DMS 273 (cell line): Measurements from ENCODE around the gene DMRT1.
A peak's percentile ranks its signal among the peaks of the same experiment; 100 is the strongest.

Source experiments
- DNase-seq: peaks from one replicate; lab custom pipeline; 2025; ENCODE audit not compliant: unreplicated experiment; lab: John Stamatoyannopoulos, UW

The DMRT1 gene

DNA sequence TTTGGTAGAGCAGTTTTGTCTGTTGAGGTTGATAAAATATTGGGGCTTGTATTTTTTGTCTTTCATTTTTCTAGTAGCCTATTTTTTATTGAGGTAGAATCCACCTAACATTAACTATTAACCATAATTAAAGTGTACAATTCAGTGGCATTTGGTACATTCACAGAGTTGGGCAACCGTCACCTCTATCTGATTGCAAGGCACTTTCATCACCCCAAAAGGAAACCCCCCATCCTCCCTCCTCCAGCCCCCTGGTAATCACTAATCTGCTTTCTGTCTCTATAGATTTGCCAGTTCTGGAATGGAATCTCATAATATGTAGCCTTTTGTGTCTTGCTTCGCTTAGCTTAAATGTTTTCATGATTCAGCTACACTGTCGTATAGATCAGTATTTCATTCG lies 79.4 kb downstream of the DMRT1 start:
- DNase-seq: no peak

DNA sequence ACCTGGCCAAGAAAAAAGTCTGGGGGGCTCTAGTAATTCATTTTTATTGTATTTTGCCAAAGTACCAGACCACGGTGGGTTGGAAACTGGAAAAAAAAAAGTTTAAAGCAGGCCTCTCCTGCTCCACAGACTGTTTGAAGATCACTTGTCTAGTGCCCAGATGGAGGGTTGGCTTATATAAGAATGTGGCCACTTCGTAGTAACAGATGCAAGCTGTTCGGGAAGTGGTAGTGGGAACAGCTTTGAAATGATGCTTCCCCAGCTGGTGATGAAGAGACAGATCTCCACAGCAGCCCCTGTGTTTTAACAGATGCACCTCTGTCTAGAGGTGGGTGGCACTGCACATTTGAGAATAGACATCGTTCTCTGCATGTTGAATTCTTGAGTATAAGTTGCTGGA lies 80.7 kb downstream of the DMRT1 start:
- peak; percentile 7 for DNase-seq

GRCh38 chr9:922731-923130 lies 81.2 kb downstream of the DMRT1 start:
- DNase-seq: no peak

DNA sequence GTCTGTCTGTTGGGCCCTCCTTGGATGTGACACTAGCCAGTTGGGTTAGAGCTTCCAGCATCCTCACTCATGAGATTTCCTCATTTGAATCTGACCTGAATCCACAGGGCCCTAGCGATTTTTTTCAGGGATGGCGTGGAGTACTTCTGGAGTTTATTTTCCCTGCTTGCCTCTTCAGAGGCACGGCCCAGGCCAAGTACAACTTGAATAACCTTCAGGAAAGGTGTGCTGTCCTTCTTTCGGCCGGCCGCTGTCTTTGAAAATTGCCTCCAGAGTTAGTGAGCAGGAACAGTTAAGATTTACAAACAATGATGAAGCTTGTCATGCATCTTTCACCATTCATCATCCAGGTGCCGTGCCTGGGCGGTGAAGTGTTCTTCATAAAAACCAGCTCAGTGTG lies 85.5 kb downstream of the DMRT1 start:
- DNase-seq: no peak

- DNase-seq: peak; percentile 45
Observed at GRCh38 chr9:928363-929042, 87.0 kb downstream of the DMRT1 start.

DNA sequence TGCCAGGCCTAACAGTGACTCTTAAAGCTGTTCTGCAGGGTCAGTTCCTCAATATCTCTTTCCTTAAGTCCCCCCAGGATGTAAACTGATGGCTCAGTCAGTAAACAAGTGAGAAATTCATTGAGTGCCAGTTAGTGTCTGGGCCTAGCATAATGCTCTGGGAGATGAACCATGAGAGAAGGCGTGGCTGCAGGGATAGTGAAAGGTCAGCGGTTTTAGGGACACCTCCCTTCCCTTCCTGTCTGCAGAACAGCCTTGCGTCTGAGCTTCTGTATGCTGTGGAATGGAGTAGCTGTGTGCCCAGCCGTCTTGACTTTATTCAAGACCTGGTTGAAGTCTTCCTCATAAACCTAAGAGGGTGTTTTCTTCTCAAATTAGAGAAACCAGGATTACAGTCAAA lies 88.2 kb downstream of the DMRT1 start:
- DNase-seq: no peak

- DNase-seq: no peak
Observed at GRCh38 chr9:933356-933755, 91.9 kb downstream of the DMRT1 start.

DNA sequence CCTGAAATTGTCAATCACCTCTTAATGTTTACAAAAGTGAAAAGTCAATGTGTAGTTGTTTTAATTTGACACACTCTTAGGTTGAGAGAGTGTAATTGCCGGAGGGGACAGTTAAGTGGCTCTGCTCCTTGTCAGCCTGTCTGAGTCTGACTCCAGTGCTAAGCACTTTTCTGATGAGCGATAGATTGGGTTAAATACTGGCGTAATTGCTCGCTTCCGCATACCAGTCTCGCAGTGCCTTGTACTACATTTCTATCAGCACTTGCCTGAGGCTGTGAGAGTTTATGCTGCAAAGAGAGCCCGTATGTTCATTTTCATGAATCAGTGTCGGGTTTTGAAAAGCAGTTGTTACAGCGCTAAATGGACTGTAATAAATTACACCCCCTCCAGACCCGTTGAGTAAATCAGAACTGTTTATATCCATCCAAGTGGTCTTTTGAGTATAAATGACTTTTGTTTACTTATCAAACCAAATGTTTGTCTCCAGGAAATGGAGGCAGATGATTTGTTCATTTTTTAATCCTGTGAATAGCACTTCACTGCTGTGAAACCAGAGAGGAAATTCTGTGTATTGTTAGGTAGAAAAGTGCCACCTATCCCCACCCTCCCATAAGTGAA lies 94.0 kb downstream of the DMRT1 start:
- no peak for DNase-seq

DNA sequence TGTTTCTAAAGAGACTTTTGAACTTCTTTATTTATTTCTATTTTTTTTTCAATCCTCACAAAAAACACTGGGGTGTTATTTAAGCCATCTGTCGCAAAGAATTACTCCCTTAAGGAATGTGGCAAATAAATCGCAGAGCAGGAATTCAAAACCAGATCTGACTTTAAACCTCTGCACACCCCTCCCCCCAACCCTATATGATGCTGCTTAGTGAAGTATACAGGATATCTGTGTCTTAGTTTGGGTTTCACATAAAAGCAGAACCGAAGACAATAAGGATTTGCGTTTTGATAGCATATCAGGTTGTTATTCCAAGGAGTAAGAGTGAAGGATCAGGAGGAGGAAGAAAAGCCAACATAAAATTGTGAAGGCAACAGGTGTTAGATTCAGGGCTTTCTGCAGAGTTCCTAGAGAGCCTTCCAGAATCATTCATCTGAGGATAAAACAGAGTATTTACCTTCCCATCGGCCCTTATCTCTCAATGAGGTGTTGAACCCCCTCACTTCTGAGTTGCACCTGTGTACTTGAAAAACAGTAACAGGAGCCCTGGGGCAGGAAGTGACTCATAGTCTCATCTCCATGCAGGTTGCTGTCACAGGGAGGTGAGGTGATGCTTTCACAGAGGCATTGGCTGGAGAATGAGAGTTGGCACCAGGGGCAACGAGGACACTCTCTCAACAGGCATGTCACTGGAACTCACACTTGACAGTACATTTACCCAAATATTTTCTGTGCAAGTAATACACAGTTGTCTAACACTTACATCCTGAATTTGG lies 101.5 kb downstream of the DMRT1 start:
- no peak for DNase-seq

DNA sequence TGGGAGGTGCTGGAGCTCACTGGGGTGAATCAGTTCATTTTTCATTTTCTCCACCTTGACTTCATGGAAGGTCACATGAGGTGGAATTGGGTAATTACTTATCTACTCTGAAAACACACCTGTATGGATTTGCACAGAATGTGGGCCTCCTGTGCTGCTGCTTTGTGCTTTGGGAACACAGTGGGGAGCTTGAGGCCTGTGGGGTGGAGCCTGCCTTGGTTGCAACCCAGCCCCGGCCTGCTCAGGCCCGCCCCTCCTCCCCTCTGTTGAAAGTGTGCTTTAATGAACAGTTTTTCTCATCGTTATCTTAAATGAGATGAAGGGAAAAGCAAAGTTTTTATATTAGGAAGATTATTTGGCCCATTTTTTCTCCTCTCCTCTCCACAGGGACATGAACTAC lies 106.5 kb downstream of the DMRT1 start:
- DNase-seq: no peak

DNA sequence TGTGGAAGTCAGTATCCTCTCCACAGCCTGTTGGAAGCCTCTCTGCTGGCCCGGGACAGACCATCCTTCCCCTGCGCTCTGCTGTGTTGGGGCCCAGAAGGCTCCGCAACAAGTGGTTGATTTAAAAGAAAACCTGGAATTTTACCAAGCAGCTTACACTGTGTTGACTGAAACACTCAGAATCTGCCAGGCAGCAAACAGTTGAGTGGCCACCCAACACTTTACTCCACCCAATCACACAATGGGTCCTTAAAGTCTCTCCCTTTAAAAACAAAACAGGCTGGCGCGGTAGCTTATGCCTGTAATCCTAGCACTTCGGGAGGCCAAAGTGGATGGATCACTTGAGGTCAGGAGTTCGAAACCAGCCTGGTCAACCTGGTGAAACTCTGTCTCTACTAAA lies 107.0 kb downstream of the DMRT1 start:
- DNase-seq: no peak

DNA sequence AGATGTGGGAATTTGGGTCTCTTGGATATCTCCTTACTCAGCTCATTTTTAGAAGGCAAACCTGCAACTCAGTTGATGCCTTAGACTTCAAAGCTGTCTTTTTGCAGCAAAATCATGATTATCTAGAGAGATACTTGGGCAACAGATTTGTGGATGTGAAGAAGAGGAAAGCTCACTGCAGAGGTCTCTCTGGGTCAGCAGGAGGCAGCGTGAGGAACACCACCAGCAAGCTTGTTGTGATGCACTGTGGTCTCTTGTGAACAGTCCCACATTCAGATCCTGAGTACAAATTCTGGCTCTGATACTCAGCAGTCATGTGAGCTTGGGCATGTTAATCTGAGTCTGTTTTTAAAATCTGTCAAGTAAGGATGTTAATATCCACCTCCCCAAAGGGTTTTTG lies 108.6 kb downstream of the DMRT1 start:
- no peak for DNase-seq

- no peak for DNase-seq
Observed at GRCh38 chr9:952546-952945, 111.0 kb downstream of the DMRT1 start.

GRCh38 chr9:959105-959504 lies 117.6 kb downstream of the DMRT1 start:
- no peak for DNase-seq

DNA sequence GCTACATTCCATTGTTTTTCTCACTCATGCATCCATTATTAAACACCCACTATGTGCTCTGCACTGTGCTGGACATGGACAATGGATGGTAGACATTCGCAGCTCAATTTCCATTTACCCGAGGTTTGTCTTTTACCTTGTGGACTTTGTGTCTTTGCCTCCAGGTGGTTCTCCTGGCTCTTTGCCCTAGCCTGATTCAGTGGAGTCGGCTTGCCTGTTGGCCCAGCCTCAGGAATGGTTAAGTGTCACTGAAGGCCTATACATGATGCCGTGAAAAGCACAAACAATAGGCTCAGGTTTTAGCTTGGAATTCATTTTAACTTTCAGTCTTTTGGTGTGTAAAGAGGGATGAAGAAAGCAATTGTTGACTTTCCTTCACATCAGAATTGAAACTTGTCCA lies 118.4 kb downstream of the DMRT1 start:
- no peak for DNase-seq

GRCh38 chr9:962023-962422 lies 120.5 kb downstream of the DMRT1 start:
- no peak for DNase-seq

DNA sequence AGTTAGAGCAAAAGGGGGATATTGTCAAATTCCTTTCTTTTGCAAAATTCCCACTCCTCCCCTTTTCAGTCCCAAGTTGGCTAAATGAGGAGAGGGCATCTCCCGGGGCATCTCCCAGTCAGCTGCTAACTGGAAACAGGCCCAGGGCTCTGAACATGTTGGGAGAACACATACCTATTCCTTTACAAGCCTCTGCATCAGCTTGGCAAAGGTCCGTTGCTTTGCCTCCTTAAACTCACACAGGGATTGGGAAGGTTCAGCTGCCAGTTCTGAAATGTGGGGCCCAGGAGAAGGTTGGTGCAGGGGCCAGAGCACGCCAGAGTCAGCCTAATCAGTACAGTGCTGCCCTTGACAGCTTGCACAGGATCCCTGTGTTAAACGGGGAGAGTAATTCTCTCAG lies 124.0 kb downstream of the DMRT1 start:
- DNase-seq: no peak

- no peak for DNase-seq
Observed at GRCh38 chr9:966870-967269, 125.4 kb downstream of the DMRT1 start.

DNA sequence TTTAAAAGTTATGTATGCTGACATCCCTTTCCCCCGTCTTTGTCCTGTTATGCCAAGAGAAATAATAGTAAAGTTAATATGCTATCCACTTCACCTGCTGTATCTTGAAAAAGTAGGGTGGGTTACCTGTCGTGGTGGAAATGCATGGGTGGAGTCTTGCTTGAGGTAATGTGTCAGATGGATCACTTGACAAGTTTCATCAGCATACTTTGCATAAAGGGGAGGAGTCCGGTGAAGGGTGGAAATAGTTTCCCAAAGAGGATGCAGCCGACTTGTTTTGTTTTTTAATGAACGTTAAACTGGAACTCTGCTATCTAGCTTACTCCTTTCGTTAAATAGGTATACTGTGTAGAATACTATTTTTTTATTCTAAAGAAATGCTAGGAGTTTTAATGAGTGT lies 125.9 kb downstream of the DMRT1 start:
- no peak for DNase-seq

- DNase-seq: peak; percentile 5
Observed at GRCh38 chr9:967903-968641, 126.6 kb downstream of the DMRT1 start.

DNA sequence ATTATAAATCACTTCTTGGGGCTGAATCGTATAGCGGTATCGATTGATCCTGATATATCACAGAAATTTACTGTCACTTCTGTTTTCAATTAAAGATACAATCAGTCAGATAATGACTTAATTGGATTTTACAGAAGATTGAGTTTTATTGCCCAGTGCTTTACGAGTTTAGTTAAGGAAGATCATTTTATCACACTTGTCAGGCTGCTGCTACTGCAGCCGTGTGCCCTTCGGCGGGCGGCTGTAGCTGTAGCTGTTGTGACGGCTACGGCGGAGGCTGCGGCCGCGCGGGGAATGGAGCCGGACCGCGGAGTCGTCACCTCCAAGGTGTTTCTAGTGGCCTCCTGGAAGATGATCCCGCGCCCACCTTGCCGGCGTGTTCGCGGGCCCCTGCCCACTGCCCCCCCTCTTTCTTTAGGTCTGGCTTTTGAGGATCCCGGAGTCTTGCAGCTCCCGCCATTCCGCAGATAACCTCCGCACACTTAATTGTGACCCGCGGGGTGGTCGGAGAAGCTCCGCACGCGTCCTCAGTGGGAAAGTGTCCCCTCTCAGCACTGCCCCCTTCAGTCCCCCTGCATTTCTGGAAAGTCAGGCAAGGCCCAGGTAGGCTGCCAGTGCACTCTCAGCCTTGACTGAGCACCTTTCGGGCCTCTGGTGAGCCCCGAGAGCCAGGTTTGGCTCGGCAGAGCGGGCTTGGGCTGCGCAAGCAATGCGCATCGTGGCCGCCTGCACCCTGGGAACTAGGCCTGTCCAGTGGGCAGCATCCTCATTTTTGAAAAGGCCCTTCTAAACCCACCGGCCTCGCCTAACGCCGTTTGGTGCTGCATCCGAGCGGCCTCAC lies 128.0 kb downstream of the DMRT1 start:
- DNase-seq: no peak
